HG02588 (cell line): Measurements from ENCODE around the gene CIART.
"Not testable (repeated sequence)": the region's sequence is repeated elsewhere in the genome, so short reads cannot be mapped to it uniquely, and the experiment has no call there.

Experiments used
- ATAC-seq: cut with Tn5 transposase; IDR thresholded peaks from one replicate; pipeline ENCODE4 v1.9.1; 2021; ENCODE audit warnings: mild to moderate bottlenecking, moderate library complexity; ENCODE audit not compliant: unreplicated experiment

The CIART gene

DNA sequence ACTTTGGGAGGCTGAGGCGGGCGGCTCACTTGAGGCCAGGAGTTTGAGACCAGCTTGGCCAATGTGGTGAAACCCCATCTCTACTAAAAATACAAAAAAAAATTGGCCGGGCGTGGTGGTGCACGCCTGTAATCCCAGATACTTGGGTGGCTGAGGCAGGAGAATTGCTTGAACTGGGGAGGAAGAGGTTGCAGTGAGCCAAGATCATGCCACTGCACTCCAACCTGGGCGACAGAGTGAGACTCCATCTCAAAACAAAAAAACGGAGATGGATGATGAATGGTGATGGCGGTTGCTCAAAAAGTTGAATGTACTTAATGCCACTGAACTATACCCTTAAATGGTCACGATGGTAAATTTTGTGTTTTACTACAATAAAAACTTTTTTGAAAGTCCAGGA is 26.2 kb downstream of the CIART start:
- not testable (repeated sequence) for ATAC-seq

DNA sequence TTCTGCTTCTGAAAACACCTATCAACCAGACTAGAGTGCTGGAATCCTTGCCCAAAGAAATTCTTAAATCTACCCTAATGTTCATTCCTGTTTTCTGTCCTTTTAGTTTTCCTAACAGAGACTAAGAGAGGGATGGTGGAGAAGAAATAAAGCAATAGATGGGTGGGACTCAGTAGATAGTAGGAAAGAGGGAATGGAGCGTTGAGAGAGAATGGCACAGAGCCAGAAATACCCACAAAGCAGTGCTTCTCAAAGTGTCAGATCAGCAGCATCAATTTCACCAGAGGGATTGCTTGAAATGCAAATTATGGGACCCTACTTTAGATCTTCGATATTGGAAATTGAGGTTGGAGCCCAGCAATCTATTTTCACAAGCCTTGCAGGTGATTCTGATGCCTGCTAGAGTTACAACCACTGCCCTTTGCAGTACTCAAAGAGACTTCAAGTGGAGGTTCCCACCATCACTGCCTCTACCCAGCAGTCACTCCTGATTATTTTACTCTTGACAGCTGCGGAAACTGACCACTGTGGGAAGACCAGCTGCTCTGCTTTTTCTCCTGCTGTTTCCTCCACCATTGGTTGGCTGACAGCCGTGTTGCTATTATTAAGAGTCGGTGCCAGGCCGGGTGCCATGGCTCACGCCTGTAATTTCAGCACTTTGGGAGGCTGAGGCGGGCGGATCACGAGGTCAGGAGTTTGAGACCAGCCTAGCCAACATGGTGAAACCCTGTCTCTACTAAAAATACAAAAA is 27.6 kb downstream of the CIART start:
- no peak for ATAC-seq

DNA sequence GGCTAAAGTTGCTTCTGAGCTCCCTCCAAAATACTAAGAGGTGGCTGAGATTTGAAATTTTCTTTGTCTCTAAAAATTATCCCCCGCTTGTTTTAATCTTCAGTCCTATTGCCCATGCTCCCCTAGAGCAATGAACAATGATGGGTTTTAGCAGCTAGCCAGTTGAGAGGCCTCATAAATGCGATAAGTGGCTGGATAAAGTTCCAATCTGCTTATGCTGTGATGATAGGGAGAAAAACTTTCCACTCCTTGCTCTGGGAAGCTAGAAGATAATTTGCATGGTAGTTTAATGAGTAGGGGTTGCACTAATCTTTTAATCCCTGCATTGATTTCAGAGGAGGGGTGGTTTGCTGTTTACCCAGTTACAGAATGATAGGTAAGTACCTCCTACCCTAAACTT is 29.4 kb downstream of the CIART start:
- ATAC-seq, result no peak

DNA sequence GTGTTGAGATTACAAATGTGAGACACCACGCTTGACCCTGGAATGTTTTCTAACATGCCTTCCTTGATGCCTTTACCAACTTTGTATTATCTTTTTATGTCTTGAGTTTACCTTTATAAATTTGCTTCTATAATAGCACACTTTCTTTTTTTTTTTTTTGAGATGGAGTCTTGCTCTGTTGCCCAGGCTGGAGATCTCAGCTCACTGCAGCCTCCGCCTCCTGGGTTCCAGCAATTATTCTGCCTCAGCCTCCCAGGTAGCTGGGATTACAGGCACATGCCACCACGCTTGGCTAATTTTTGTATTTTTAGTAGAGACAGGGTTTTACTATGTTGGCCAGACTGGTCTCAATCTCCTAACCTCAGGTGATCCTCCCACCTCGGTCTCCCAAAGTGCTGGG is 32.3 kb downstream of the CIART start:
- ATAC-seq, result not testable (repeated sequence)

DNA sequence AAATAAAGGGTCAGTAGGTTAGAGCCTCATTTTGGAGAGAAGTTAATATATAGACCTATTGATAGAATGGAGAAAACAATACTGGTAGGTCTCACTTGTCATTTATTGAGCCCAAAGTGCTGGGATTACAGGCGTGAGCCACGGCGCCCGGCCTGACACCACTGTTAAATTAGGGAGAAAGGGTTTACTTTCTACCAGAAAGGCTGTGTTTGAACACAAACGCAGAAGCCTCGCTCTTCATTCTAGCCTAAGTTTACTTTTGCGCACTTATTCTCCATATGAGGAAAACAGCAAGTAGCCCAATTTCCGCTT is 38.3 kb downstream of the CIART start:
- no peak for ATAC-seq

DNA sequence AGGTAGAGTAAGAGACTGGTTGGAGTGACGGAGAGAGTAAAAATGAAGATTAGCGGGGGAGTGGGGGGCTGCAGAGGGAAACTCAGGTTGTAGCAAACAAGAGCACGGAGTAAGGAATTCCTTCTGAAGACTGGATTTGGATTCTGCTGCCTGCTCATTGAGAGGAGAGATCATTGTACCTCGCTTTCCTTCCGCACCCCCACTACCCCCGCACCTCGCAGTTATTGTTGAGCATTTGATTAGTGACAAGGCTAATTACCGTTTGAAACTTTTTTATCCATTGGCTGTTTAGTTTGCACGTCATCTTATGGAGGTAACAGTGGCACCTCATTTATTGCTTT is 39.4 kb downstream of the CIART start:
- no peak for ATAC-seq

DNA sequence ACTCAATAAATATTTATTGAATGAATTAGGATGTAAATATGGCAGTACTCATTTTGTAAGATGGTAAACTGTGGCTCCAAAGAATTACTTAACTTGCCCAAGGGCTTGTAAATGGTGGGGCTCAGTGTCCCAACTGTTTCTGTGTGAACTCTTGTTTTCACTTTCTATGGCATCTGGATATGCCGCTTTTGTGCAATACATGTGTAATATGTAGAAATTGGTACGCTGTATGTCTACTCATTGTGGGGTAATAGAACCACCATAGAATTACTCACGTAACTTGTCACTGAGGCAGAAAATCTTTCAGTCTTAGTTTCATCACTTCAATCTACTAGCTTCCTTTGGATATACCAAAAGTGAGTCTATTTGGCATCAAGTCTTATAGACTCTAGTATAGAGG is 40.0 kb downstream of the CIART start:
- ATAC-seq, result no peak

DNA sequence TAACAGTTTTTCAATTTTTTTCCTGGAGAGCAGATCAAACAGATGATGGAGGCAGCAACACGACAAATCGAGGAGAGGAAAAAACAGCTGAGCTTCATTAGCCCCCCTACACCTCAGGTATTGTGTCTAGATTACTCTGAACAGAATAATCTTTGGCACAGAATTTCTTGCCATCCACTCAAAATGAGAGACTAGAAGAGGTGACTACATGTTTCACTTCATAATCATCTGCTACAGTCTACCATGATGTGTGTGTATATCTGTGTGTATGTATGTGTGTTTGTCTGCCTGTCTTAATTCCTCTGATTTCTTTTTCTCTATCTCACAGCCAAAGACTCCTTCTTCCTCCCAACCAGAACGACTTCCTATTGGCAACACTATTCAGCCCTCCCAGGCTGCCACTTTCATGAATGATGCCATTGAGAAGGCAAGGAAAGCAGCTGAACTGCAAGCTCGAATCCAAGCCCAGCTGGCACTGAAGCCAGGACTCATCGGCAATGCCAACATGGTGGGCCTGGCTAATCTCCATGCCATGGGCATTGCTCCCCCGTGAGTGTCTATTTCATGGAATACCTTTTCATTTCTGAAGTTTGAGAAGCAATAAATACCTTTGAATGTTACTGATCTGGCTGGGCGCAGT is 50.4 kb downstream of the CIART start:
- no peak for ATAC-seq
